Trophoblast cell (in vitro differentiated cells and primary cell): Measurements from ENCODE around the gene SLC25A40.

Source experiments
- DNase-seq, 2 donors: peaks; one replicate each; pipeline ENCODE4 v3.0.0-alpha.2; 2016
- H2AFZ ChIP-seq: 2 replicates; pipeline ENCODE4 v1.6.1; 2013; ENCODE audit warnings: low read length, moderate library complexity, mild to moderate bottlenecking; ENCODE audit not compliant: insufficient read depth, poor library complexity
- H2AK5ac ChIP-seq: 2 replicates; pipeline ENCODE4 v1.6.1; 2013; ENCODE audit warnings: mild to moderate bottlenecking, low read length
- H2BK120ac ChIP-seq: 2 replicates; pipeline ENCODE4 v1.6.1; 2013; ENCODE audit warnings: low read length, mild to moderate bottlenecking, moderate library complexity; ENCODE audit not compliant: insufficient read depth, poor library complexity
- H2BK12ac ChIP-seq: 2 replicates; pipeline ENCODE4 v1.6.1; 2013; ENCODE audit warnings: mild to moderate bottlenecking, low read length, moderate library complexity
- H2BK5ac ChIP-seq: 2 replicates; pipeline ENCODE4 v1.6.1; 2013; ENCODE audit warnings: low read length, low read depth, moderate library complexity, mild to moderate bottlenecking; ENCODE audit not compliant: poor library complexity
- H3K14ac ChIP-seq: 2 replicates; pipeline ENCODE4 v1.6.1; 2013; ENCODE audit warnings: mild to moderate bottlenecking, low read length
- H3K18ac ChIP-seq: 2 replicates; pipeline ENCODE4 v1.6.1; 2013; ENCODE audit warnings: mild to moderate bottlenecking, low read length
- H3K23ac ChIP-seq: 2 replicates; pipeline ENCODE4 v1.6.1; 2013; ENCODE audit warnings: low read length
- H3K27ac ChIP-seq: 2 replicates; pipeline ENCODE4 v1.5.1; 2013; ENCODE audit warnings: low read depth, mild to moderate bottlenecking, inconsistent platforms, low read length, moderate library complexity
- H3K27me3 ChIP-seq: 2 replicates; pipeline ENCODE4 v1.6.1; 2013; ENCODE audit warnings: inconsistent platforms, mild to moderate bottlenecking, low read length, moderate library complexity; ENCODE audit not compliant: insufficient read depth
- H3K36me3 ChIP-seq, 2 experiments: 1 replicate in 1 of 2; 2 replicates in 1 of 2; pipeline ENCODE4 v1.6.1; 2013; ENCODE audit warnings: low read length in 2 of 2, mild to moderate bottlenecking in 2 of 2, moderate library complexity in 1 of 2; ENCODE audit not compliant: insufficient read depth in 2 of 2, control insufficient read depth in 1 of 2
- H3K4ac ChIP-seq: 2 replicates; pipeline ENCODE4 v1.6.1; 2013; ENCODE audit warnings: low read depth, mild to moderate bottlenecking, low read length, moderate library complexity
- H3K4me1 ChIP-seq, 2 experiments: 1 replicate in 1 of 2; 2 replicates in 1 of 2; pipeline ENCODE4 v1.6.1; 2013; ENCODE audit warnings: low read length in 2 of 2, mild to moderate bottlenecking in 2 of 2, moderate library complexity in 1 of 2; ENCODE audit not compliant: insufficient read depth in 2 of 2, control insufficient read depth in 1 of 2
- H3K4me2 ChIP-seq: 2 replicates; pipeline ENCODE4 v1.6.1; 2013; ENCODE audit warnings: inconsistent platforms, mild to moderate bottlenecking, low read length, moderate library complexity
- H3K4me3 ChIP-seq: 2 replicates; pipeline ENCODE4 v1.5.1; 2013; ENCODE audit warnings: mild to moderate bottlenecking, low read depth, low read length, inconsistent platforms
- H3K79me1 ChIP-seq: one replicate; pipeline ENCODE4 v1.6.1; 2013; ENCODE audit warnings: low read length
- H3K79me2 ChIP-seq: 2 replicates; pipeline ENCODE4 v1.6.1; 2013; ENCODE audit warnings: low read length, mild to moderate bottlenecking; ENCODE audit not compliant: control insufficient read depth, insufficient read depth, poor library complexity
- H3K9ac ChIP-seq: 2 replicates; pipeline ENCODE4 v1.6.1; 2013; ENCODE audit warnings: mild to moderate bottlenecking, low read length
- H3K9me3 ChIP-seq: 2 replicates; pipeline ENCODE4 v1.6.1; 2013; ENCODE audit warnings: low read depth, mild to moderate bottlenecking, control low read depth, inconsistent platforms, low read length; ENCODE audit not compliant: insufficient read depth
- H4K12ac ChIP-seq: 2 replicates; pipeline ENCODE4 v1.6.1; 2013; ENCODE audit warnings: low read depth, mild to moderate bottlenecking, low read length, moderate library complexity
- H4K8ac ChIP-seq: 2 replicates; pipeline ENCODE4 v1.6.1; 2013; ENCODE audit warnings: low read depth, mild to moderate bottlenecking, low read length, moderate library complexity
- H4K91ac ChIP-seq: one replicate; pipeline ENCODE4 v1.6.1; 2013; ENCODE audit warnings: low read depth, mild to moderate bottlenecking, low read length, moderate library complexity
- WGBS: extraction: QIAGEN DNeasy Blood & Tissue Kit; methylation state at CpG from one replicate; pipeline ENCODE4 v1.1.7; 2013; ENCODE audit warnings: missing lambda C conversion rate; ENCODE audit not compliant: insufficient read length, insufficient coverage; ENCODE audit errors: extremely low coverage; 5-methylcytosine and 5-hydroxymethylcytosine counted together

SLC25A40 gene

GRCh38 chr7:87853237-87853864 is 22.8 kb downstream of the SLC25A40 start:
- no CpG with 5 or more reads among the region's 1 CpG for WGBS
- peak in 1 of 2 donors; percentile 47 for DNase-seq
- H3K4me1 ChIP-seq = no peaks in the 10 kb centered on the region

GRCh38 chr7:87852306-87852705 is 23.9 kb downstream of the SLC25A40 start:
- no peaks in the 10 kb centered on the region for H3K79me2 ChIP-seq
- H2BK120ac ChIP-seq = no peak overlapping the region
- H3K79me1 ChIP-seq = no peaks in the 10 kb centered on the region
- no peak overlapping the region for H2AFZ ChIP-seq
- no peak overlapping the region for H3K23ac ChIP-seq
- no peaks in the 10 kb centered on the region for H3K27me3 ChIP-seq
- no peaks in the 10 kb centered on the region for H3K4me1 ChIP-seq
- H4K12ac ChIP-seq = no peak overlapping the region
- H3K18ac ChIP-seq = no peak overlapping the region
- no peak overlapping the region for H3K4ac ChIP-seq
- no CpG with 5 or more reads among the region's 6 CpGs for WGBS
- H3K36me3 ChIP-seq = peaks cover 0 to 3% of the 10 kb centered on the region in 2 experiments
- H3K14ac ChIP-seq = no peak overlapping the region
- no peak overlapping the region for H3K4me2 ChIP-seq
- no peak overlapping the region for H4K8ac ChIP-seq
- no peaks in the 10 kb centered on the region for H3K9me3 ChIP-seq
- H2AK5ac ChIP-seq = no peak overlapping the region
- DNase-seq = no peak
- no peak overlapping the region for H2BK12ac ChIP-seq
- no peak overlapping the region for H3K9ac ChIP-seq
- no peak overlapping the region for H3K4me3 ChIP-seq
- no peak overlapping the region for H2BK5ac ChIP-seq
- H4K91ac ChIP-seq = peak overlapping the region; percentile 5
- no peak overlapping the region for H3K27ac ChIP-seq

More at GRCh38 chr7:87853237-87853864, 22.8 kb downstream of the SLC25A40 start:
- no peak overlapping the region for H3K18ac ChIP-seq
- no peak overlapping the region for H2BK5ac ChIP-seq
- H4K91ac ChIP-seq = no peak overlapping the region
- no peak overlapping the region for H3K27ac ChIP-seq
- H4K12ac ChIP-seq = no peak overlapping the region
- H3K79me1 ChIP-seq = no peaks in the 10 kb centered on the region
- no peaks in the 10 kb centered on the region for H3K9me3 ChIP-seq
- peaks cover 3% of the 10 kb centered on the region in 2 experiments for H3K36me3 ChIP-seq
- no peak overlapping the region for H3K14ac ChIP-seq
- H4K8ac ChIP-seq = no peak overlapping the region
- H3K79me2 ChIP-seq = no peaks in the 10 kb centered on the region
- H3K4me3 ChIP-seq = no peak overlapping the region
- no peak overlapping the region for H3K23ac ChIP-seq
- no peak overlapping the region for H2BK12ac ChIP-seq
- H3K9ac ChIP-seq = no peak overlapping the region
- no peaks in the 10 kb centered on the region for H3K27me3 ChIP-seq
- H2BK120ac ChIP-seq = no peak overlapping the region
- H3K4me2 ChIP-seq = no peak overlapping the region
- no peak overlapping the region for H3K4ac ChIP-seq
- no peak overlapping the region for H2AK5ac ChIP-seq
- no peak overlapping the region for H2AFZ ChIP-seq

DNA sequence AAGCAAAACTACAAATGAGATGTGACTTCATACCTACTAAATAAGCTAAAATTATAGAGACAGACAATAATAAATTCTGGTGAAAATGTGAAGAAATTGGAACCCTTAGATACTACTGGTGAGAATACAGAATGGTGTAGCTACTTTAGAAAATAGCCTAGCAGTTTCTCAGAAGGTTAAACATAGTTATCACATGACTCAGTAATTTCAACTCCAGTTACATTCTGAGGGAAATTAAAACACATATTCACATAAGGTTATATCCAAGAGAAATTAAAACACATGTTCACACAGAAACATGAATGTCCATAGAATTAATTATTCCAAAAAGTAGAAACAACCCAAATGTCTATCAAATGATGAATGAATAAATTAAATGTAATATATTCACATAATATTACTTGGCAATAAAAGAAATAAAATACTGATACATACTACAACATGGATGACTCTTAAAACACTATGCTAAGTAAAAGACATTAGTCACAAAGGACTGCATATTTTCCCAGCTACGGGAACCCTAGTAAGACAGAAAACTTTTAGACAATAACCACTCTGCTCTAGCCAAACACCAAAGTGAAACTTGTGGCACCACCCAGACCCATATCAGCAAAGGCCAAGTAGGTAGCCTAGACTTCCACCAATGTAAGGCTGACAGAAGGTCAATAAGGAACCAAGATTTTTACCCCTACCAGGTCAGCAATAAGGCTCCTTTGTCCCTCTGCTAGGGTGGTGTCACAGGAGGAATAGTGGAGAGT is 25.1 kb downstream of the SLC25A40 start:
- Histone ChIP-seq H3K23ac (no peak overlapping the region), H2BK12ac (no peak overlapping the region), H3K9ac (no peak overlapping the region), H3K27me3 (no peaks in the 10 kb centered on the region), H3K4me1 (no peaks in the 10 kb centered on the region), H2BK120ac (no peak overlapping the region), H3K18ac (no peak overlapping the region), H3K36me3 (peaks cover 0 to 3% of the 10 kb centered on the region in 2 experiments), H4K91ac (no peak overlapping the region), H3K79me1 (no peaks in the 10 kb centered on the region), H3K9me3 (no peaks in the 10 kb centered on the region), H3K4ac (no peak overlapping the region), H2BK5ac (no peak overlapping the region), H4K8ac (no peak overlapping the region), H2AFZ (no peak overlapping the region), H3K4me2 (no peak overlapping the region), H3K79me2 (no peaks in the 10 kb centered on the region), H3K14ac (no peak overlapping the region), H3K27ac (no peak overlapping the region), H4K12ac (no peak overlapping the region), H3K4me3 (no peak overlapping the region), H2AK5ac (no peak overlapping the region)
- no CpG with 5 or more reads among the region's 1 CpG for WGBS
- DNase-seq = no peak

DNA sequence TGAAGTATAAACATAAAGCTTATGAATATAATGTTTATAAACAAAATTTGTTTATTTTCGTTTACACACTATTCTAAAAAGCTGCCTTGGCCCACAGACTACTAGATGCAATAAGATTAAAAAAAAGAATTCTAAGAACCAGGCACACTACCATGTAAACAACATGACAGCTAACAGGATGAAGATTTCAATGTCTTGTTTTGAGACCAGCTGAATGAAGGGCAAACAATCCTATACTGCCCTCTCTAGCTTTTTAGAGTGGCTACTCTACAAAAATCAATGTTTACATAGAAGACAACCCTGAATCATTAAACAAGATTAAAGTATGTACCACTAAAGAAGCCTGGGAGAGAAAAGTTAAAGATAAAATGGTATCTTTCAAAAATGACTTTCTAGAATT is 38.6 kb downstream of the SLC25A40 start:
- Histone ChIP-seq H4K12ac (no peak overlapping the region), H3K4me2 (no peak overlapping the region)
- WGBS = no CpG with 5 or more reads among the region's 1 CpG

More for the DNA sequence above, 38.6 kb downstream of the SLC25A40 start:
- Histone ChIP-seq H2BK5ac (no peak overlapping the region), H2BK12ac (no peak overlapping the region), H3K79me1 (no peaks in the 10 kb centered on the region), H3K4me3 (no peak overlapping the region), H3K27ac (no peak overlapping the region), H3K14ac (no peak overlapping the region), H3K79me2 (no peaks in the 10 kb centered on the region), H3K9me3 (no peaks in the 10 kb centered on the region), H4K91ac (no peak overlapping the region), H2BK120ac (no peak overlapping the region), H3K9ac (no peak overlapping the region), H3K4ac (no peak overlapping the region), H2AK5ac (no peak overlapping the region), H3K18ac (no peak overlapping the region), H3K4me1 (no peaks in the 10 kb centered on the region), H3K23ac (no peak overlapping the region), H2AFZ (no peak overlapping the region), H3K36me3 (no peaks in the 10 kb centered on the region), H3K27me3 (no peaks in the 10 kb centered on the region), H4K8ac (no peak overlapping the region)
- no peak for DNase-seq
